ENCODE data around the gene CIAPIN1. TPM values are rescaled to one million over a fixed set of nuclear protein-coding genes. Genes with fewer than 3 reads are reported as not detected.
A peak's percentile ranks its signal among the peaks of the same experiment; 100 is the strongest.

Gene CIAPIN1
- polyA plus RNA-seq, 1 of the 3 experiments (the other 2 are of a cell fraction), result 43.6 TPM

DNA sequence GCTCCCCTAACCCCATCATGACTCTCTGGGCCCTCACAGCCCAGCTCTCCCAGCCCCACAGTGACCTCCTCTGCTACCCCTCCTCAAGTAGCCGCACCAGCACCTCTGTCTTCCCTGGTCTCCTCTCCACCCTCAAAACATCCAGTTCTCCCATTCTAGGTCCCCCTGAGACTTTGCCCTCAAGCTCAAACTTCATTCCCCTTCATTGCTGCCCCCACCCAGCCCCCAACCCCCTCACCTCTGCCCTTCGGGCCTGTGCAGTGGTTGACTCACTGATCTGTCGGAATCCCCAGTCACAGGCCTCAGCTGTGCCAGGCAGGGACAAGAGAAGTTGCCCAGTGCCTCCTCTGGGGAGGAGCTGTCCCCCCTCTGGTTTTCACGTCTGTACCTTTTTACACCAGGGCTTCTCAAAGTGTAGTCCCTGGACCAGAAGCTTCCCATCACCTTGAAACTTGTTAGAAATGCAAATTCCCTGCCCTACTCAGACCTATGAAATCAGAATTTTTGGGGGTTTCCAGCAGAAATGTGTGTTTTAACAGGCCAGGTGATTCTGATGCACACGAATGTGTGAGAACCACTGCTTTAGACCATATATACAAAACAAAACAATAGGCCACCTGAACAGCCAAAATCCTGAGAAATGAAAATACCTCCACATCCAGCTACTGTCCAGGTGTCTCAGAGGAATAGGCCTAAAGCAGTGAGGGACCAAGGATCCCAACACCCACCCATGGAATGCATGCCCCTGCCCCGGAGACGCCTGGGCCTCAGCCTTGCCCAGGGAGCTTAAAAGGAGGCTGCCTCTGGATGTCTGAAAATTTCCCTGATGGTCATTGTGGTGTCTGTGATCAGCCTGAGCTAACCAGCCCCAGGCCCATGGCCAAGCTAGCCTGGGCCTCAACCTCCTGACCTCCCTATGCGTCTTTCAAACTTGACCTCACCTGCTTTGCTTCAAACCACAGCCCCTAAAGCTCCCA, 40.0 kb upstream of the CIAPIN1 start:
- Histone ChIP-seq H3K4me3 (ENCODE audit: low read depth in 2 of 2, low read length in 1 of 2) (peak overlapping the region in 1 of 2 experiments; percentile 51; a peak in 1 of 4 replicates), H2AFZ (ENCODE audit: low read depth) (peak overlapping the region; percentile 89), H3K9me2 (no peaks in the 10 kb centered on the region), H3K36me3 (replicated peaks in 1 of 2; ENCODE audit: control insufficient read depth in 1 of 2, insufficient read depth in 2 of 2, low read length in 1 of 2) (no peaks in the 10 kb centered on the region), H3K4me1 (ENCODE audit: control insufficient read depth in 1 of 2, insufficient read depth in 2 of 2, low read depth in 1 of 2, low read length in 1 of 2) (peaks cover 0 to 39% of the 10 kb centered on the region in 2 experiments; a peak in 1 of 4 replicates), H3K9ac (no peak overlapping the region), H3K27ac (ENCODE audit: low read depth in 2 of 2, low read length in 1 of 2) (peak overlapping the region in 1 of 2 experiments; percentile 20; a peak in 1 of 4 replicates), H3K27me3 (ENCODE audit: insufficient read depth) (no peaks in the 10 kb centered on the region), H3K9me3 (no peaks in the 10 kb centered on the region), H3K4me2 (peak overlapping the region; percentile 67), H3K79me2 (ENCODE audit: insufficient read depth) (no peaks in the 10 kb centered on the region; the same call in 1 of the 2 replicates), H4K20me1 (ENCODE audit: insufficient read depth) (no peaks in the 10 kb centered on the region), H3F3A (replicated peaks; ENCODE audit: insufficient read depth) (no peaks in the 10 kb centered on the region)
- no peak for DNase-seq
- ChIA-PET CTCF (interaction anchor here (0.6 to 21.0 kb wide), 9 partner anchors 8 to 70 kb away, joined by 3 to 354 read pairs (median 4); partner anchors contain the start of gene POLR2C), POLR2A (interaction anchor here (0.9 to 10.0 kb wide), 4 partner anchors 11 to 45 kb away, joined by 3 to 152 read pairs (median 28); no protein-coding TSS in a partner anchor)
- TF ChIP-seq MEF2A (IDR thresholded peaks at IDR 0.05; ENCODE audit: borderline replicate concordance, low read depth), result no peak
- 79% methylated on average over 8 of the region's 8 CpGs for WGBS (ENCODE audit: low lambda C conversion rate)

DNA sequence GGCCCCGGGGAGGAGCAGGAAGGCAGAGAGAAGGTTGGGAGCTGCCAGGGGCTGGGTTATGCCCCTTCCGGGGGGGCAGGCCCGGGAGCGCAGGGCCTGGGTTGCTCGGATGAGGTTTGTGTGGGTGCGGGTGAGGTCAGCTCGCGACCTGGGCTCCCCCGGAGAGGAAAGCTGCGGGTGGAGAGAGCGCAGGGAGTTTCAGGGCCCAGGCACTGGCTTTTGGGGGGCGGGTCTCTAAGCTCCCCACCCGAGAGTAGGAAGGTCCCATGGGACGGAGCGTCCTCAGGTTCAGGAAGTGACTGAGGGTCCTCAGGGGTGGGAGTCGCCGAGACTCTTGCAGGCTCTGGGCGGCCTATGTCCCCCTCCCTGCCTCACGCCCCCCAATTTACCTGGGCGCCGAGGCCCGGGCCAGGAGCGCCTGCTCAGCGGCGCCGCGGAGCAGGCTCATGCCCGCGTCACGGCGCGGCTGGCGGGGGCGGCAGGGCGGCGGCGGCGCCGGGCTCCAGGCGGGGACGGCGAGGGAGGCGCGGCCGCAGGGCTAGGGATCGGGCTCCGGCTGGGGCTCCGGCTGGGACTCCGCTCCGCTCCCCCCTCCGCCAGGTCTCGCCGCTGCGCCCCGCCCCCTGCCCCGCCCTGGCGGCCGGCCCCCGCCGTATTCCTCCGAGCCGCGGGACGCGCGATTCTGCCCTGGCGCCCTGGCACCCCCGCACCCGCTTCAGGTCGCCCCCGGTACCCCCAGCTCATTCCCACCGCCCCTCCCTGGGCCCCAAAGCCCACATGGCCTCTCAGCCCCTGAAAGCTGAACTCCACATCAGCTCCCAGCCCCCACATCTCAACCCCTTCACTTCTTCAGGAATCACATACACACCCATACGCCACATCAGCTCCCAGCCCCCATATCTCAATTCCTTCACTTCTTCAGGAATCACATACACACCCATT, 39.0 kb upstream of the CIAPIN1 start, which contains the start of gene DOK4:
DOK4 (minus strand) TSS at position 578 of the 942 bp plus-strand sequence. CDS start 6,986 bp downstream, outside the sequence.
- H3K9me3 ChIP-seq, result no peaks in the 10 kb centered on the region
- TF ChIP-seq MXI1 (IDR thresholded peaks at IDR 0.05; ENCODE audit: low read depth, low read length), result peak; percentile 34; the same call in 1 of the 2 replicates
- TF ChIP-seq FOSL2 (IDR thresholded peaks at IDR 0.05; ENCODE audit: borderline replicate concordance, low read depth), result no peak
- H3K36me3 ChIP-seq (replicated peaks in 1 of 2; ENCODE audit: control insufficient read depth in 1 of 2, insufficient read depth in 2 of 2, low read length in 1 of 2), result no peaks in the 10 kb centered on the region
- H3K27me3 ChIP-seq (ENCODE audit: insufficient read depth), result no peaks in the 10 kb centered on the region
- no peaks in the 10 kb centered on the region for H3K9me2 ChIP-seq
- H3K9ac ChIP-seq, result peak within 1 kb of the TSS; percentile 64
- H3K4me3 ChIP-seq (ENCODE audit: low read depth in 2 of 2, low read length in 1 of 2), result peak within 1 kb of the TSS; percentile 67 to 83
- H3K4me1 ChIP-seq (ENCODE audit: control insufficient read depth in 1 of 2, insufficient read depth in 2 of 2, low read depth in 1 of 2, low read length in 1 of 2), result peaks cover 0 to 42% of the 10 kb centered on the region in 2 experiments; a peak in 1 of 4 replicates
- CTCF ChIA-PET, result interaction anchor here (0.8 to 21.0 kb wide), 6 partner anchors 9 to 90 kb away, joined by 3 to 354 read pairs (median 5); no protein-coding TSS in a partner anchor
- peak; percentile 98 for DNase-seq
- POLR2A ChIA-PET, result interaction anchor here (1.0 to 10.0 kb wide), 5 partner anchors 13 to 31 kb away, joined by 4 to 152 read pairs (median 10); partner anchors contain the start of gene POLR2C
- WGBS (ENCODE audit: low lambda C conversion rate), result 4% methylated on average over 23 of the region's 73 CpGs
- H3K4me2 ChIP-seq, result peak within 1 kb of the TSS; percentile 97
- peak within 1 kb of the TSS in 1 of 2 experiments; percentile 94; a peak in 2 of 4 replicates for H3K27ac ChIP-seq (ENCODE audit: low read depth in 2 of 2, low read length in 1 of 2)
- no peaks in the 10 kb centered on the region for H4K20me1 ChIP-seq (ENCODE audit: insufficient read depth)
- H3F3A ChIP-seq (replicated peaks; ENCODE audit: insufficient read depth), result peaks cover 4% of the 10 kb centered on the region
- H2AFZ ChIP-seq (ENCODE audit: low read depth), result peak within 1 kb of the TSS; percentile 89
- no peaks in the 10 kb centered on the region; the same call in 1 of the 2 replicates for H3K79me2 ChIP-seq (ENCODE audit: insufficient read depth)
